ENCODE results near the gene GUCY2D.

Gene GUCY2D

DNA sequence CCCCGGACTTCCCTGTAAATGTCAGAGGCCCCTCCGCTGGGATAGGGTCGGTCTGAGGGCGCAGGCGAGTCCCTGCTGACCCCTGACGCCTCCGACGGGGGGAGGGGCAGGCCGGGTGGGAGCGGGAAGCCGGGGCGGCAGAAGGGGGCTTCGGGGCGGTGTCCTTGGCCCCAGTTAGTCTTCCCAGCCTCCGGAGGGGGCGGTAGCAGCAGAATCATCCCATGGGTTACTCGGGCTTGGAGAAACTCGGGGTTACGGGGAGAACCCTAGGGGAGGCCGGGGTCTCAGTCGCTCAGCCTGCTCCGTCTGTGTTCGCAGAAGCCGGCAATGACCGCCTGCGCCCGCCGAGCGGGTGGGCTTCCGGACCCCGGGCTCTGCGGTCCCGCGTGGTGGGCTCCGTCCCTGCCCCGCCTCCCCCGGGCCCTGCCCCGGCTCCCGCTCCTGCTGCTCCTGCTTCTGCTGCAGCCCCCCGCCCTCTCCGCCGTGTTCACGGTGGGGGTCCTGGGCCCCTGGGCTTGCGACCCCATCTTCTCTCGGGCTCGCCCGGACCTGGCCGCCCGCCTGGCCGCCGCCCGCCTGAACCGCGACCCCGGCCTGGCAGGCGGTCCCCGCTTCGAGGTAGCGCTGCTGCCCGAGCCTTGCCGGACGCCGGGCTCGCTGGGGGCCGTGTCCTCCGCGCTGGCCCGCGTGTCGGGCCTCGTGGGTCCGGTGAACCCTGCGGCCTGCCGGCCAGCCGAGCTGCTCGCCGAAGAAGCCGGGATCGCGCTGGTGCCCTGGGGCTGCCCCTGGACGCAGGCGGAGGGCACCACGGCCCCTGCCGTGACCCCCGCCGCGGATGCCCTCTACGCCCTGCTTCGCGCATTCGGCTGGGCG, 542 bp downstream of the GUCY2D start:
- H3K27me3 ChIP-seq (ENCODE audit: insufficient read depth, low read length): peaks cover 8% of the 10 kb centered on the region; the same call in 1 of the 2 replicates
- H3F3A ChIP-seq (ENCODE audit: insufficient read depth, low read length): no peaks in the 10 kb centered on the region
- TF ChIP-seq, protein P1, sequence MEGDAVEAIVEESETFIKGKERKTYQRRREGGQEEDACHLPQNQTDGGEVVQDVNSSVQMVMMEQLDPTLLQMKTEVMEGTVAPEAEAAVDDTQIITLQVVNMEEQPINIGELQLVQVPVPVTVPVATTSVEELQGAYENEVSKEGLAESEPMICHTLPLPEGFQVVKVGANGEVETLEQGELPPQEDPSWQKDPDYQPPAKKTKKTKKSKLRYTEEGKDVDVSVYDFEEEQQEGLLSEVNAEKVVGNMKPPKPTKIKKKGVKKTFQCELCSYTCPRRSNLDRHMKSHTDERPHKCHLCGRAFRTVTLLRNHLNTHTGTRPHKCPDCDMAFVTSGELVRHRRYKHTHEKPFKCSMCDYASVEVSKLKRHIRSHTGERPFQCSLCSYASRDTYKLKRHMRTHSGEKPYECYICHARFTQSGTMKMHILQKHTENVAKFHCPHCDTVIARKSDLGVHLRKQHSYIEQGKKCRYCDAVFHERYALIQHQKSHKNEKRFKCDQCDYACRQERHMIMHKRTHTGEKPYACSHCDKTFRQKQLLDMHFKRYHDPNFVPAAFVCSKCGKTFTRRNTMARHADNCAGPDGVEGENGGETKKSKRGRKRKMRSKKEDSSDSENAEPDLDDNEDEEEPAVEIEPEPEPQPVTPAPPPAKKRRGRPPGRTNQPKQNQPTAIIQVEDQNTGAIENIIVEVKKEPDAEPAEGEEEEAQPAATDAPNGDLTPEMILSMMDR (IDR thresholded peaks at IDR 0.05; ENCODE audit: low read length): no peak
- TF ChIP-seq EZH2 (IDR thresholded peaks at IDR 0.05; ENCODE audit: borderline replicate concordance, low read length): no peak
- H4K20me1 ChIP-seq (ENCODE audit: insufficient read depth, low read length): no peaks in the 10 kb centered on the region
- H3K9me3 ChIP-seq (ENCODE audit: low read length): no peaks in the 10 kb centered on the region
- H3K4me3 ChIP-seq (ENCODE audit: low read depth, low read length, poor library complexity, severe bottlenecking): no peak overlapping the region
- no peak overlapping the region for H3K4me2 ChIP-seq (ENCODE audit: low read length)
- no peak overlapping the region for H3K9ac ChIP-seq (ENCODE audit: low read length)
- no peaks in the 10 kb centered on the region for H3K36me3 ChIP-seq (ENCODE audit: insufficient read depth, low read length)
- H3K27ac ChIP-seq (ENCODE audit: low read depth, low read length, poor library complexity, severe bottlenecking): no peak overlapping the region
- no peaks in the 10 kb centered on the region for H3K79me2 ChIP-seq (ENCODE audit: insufficient read depth, low read length)
- no peaks in the 10 kb centered on the region for H3K9me2 ChIP-seq (ENCODE audit: low read depth, low read length)
- H3K4me1 ChIP-seq (ENCODE audit: insufficient read depth, low read length, severe bottlenecking): no peaks in the 10 kb centered on the region
- H2AFZ ChIP-seq (ENCODE audit: low read length): no peak overlapping the region

DNA sequence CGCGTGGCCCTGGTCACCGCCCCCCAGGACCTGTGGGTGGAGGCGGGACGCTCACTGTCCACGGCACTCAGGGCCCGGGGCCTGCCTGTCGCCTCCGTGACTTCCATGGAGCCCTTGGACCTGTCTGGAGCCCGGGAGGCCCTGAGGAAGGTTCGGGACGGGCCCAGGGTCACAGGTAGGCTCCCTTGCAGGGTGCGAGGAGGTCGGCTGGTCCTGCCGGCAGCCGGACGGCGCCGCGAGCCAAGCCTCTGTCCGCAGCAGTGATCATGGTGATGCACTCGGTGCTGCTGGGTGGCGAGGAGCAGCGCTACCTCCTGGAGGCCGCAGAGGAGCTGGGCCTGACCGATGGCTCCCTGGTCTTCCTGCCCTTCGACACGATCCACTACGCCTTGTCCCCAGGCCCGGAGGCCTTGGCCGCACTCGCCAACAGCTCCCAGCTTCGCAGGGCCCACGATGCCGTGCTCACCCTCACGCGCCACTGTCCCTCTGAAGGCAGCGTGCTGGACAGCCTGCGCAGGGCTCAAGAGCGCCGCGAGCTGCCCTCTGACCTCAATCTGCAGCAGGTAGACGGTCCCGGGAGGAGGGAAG, 1.3 kb downstream of the GUCY2D start:
- Histone ChIP-seq H3K36me3 (ENCODE audit: insufficient read depth, low read length) (no peaks in the 10 kb centered on the region), H4K20me1 (ENCODE audit: insufficient read depth, low read length) (no peaks in the 10 kb centered on the region), H3F3A (ENCODE audit: insufficient read depth, low read length) (no peaks in the 10 kb centered on the region), H3K27me3 (ENCODE audit: insufficient read depth, low read length) (peaks cover 11% of the 10 kb centered on the region; the same call in 1 of the 2 replicates), H3K9me2 (ENCODE audit: low read depth, low read length) (no peaks in the 10 kb centered on the region), H3K9ac (ENCODE audit: low read length) (no peak overlapping the region), H2AFZ (ENCODE audit: low read length) (no peak overlapping the region), H3K27ac (ENCODE audit: low read depth, low read length, poor library complexity, severe bottlenecking) (no peak overlapping the region), H3K4me2 (ENCODE audit: low read length) (no peak overlapping the region), H3K9me3 (ENCODE audit: low read length) (no peaks in the 10 kb centered on the region), H3K4me3 (ENCODE audit: low read depth, low read length, poor library complexity, severe bottlenecking) (no peak overlapping the region), H3K4me1 (ENCODE audit: insufficient read depth, low read length, severe bottlenecking) (no peaks in the 10 kb centered on the region), H3K79me2 (ENCODE audit: insufficient read depth, low read length) (no peaks in the 10 kb centered on the region)
- TF ChIP-seq EZH2 (IDR thresholded peaks at IDR 0.05; ENCODE audit: borderline replicate concordance, low read length): no peak
- TF ChIP-seq, protein P1 (IDR thresholded peaks at IDR 0.05; ENCODE audit: low read length): no peak

DNA sequence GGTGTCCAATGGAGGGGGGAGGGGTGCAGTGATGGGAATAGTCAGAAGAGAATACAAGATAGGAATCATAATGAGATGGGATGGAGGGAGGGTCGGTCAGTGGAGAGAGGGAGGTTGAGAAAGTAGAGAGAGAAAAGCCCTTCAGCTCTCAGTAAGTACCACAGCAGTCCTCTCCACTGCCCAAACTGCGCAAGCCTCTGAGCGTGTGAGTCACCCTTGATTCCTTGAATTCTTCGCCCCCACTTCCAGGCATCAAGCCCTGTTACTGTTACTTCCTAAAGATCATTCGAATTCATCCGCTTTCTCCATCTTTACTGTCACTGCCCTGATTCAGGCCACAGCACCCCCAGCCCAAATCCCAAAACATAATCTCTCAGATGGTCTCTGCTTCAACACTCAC, 2.5 kb downstream of the GUCY2D start:
- Histone ChIP-seq H3K4me1 (ENCODE audit: insufficient read depth, low read length, severe bottlenecking) (no peaks in the 10 kb centered on the region), H3K79me2 (ENCODE audit: insufficient read depth, low read length) (no peaks in the 10 kb centered on the region), H3K9me2 (ENCODE audit: low read depth, low read length) (no peaks in the 10 kb centered on the region), H3F3A (ENCODE audit: insufficient read depth, low read length) (no peaks in the 10 kb centered on the region), H3K4me3 (ENCODE audit: low read depth, low read length, poor library complexity, severe bottlenecking) (no peak overlapping the region), H4K20me1 (ENCODE audit: insufficient read depth, low read length) (no peaks in the 10 kb centered on the region), H3K9ac (ENCODE audit: low read length) (no peak overlapping the region), H3K27ac (ENCODE audit: low read depth, low read length, poor library complexity, severe bottlenecking) (no peak overlapping the region), H2AFZ (ENCODE audit: low read length) (no peak overlapping the region), H3K4me2 (ENCODE audit: low read length) (no peak overlapping the region), H3K27me3 (ENCODE audit: insufficient read depth, low read length) (peaks cover 11% of the 10 kb centered on the region; the same call in 1 of the 2 replicates), H3K36me3 (ENCODE audit: insufficient read depth, low read length) (no peaks in the 10 kb centered on the region), H3K9me3 (ENCODE audit: low read length) (no peaks in the 10 kb centered on the region)
- TF ChIP-seq, protein P1 (IDR thresholded peaks at IDR 0.05; ENCODE audit: low read length): no peak
- no peak for TF ChIP-seq EZH2 (IDR thresholded peaks at IDR 0.05; ENCODE audit: borderline replicate concordance, low read length)
